Esophagus muscularis mucosa (tissue), 4 donors: ENCODE data around the gene ARHGAP30. TPM values are rescaled to one million over a fixed set of nuclear protein-coding genes. Genes with fewer than 3 reads are reported as not detected.

Experiments
- DNase-seq: peaks from one replicate; pipeline ENCODE4 v3.0.0-alpha.2; 2017; ENCODE audit errors: extremely low spot score
- H3K27ac ChIP-seq, 4 donors: fragments of 200-600 bp; sonication (generic); replicated peaks in 1 of 4; 1 replicate in 3 of 4; 2 replicates in 1 of 4; pipeline ENCODE4 v1.5.1; 2016 to 2019; ENCODE audit warnings: mild to moderate bottlenecking in 1 of 4
- H3K27me3 ChIP-seq, 4 donors: fragments of 200-600 bp; sonication (generic); one replicate each; pipeline versions ENCODE4 v1.5.1 to v1.6.0; 2016 to 2019
- H3K36me3 ChIP-seq, 4 donors: fragments of 200-600 bp; sonication (generic); one replicate each; pipeline ENCODE4 v1.5.1; 2016 to 2019
- H3K4me1 ChIP-seq, 4 donors: fragments of 200-600 bp; sonication (generic); one replicate each; pipeline ENCODE4 v1.5.1; 2016 to 2019
- H3K4me3 ChIP-seq, 4 donors: fragments of 200-600 bp; sonication (generic); 1 replicate in 2 of 4; 2 replicates in 2 of 4; pipeline ENCODE4 v1.5.1; 2016 to 2019; ENCODE audit warnings: mild to moderate bottlenecking in 4 of 4, moderate library complexity in 1 of 4
- H3K9me3 ChIP-seq, 4 donors: fragments of 200-600 bp; sonication (generic); 1 replicate in 3 of 4; 2 replicates in 1 of 4; pipeline ENCODE4 v1.5.1; 2016 to 2019
- EP300 ChIP-seq: sonication (generic); formaldehyde crosslinking; IDR thresholded peaks from one replicate; pipeline ENCODE4 v1.6.1; 2017; ENCODE audit warnings: antibody characterized with exemption
- POLR2A ChIP-seq: fragments of 450-650 bp; IDR thresholded peaks from one replicate; pipeline ENCODE4 v1.6.1; 2017; ENCODE audit warnings: antibody characterized with exemption, moderate library complexity, mild to moderate bottlenecking, low read depth
- POLR2AphosphoS5 ChIP-seq, 2 donors: sonication (generic); formaldehyde crosslinking; IDR thresholded peaks; one replicate each; pipeline ENCODE4 v1.6.1; 2017; ENCODE audit warnings: antibody characterized with exemption in 2 of 2
- WGBS: methylation state at CpG from one replicate; pipeline ENCODE4 v1.1.5; 2018; 5-methylcytosine and 5-hydroxymethylcytosine counted together
- intact Hi-C: fragments of 100-400 bp; cut with DNase I; formaldehyde crosslinking; loops from one replicate; pipeline ENCODE4 v1.15.1; 2023
- total RNA-seq, 4 donors: library from RNA; depleted of rRNA; stranded (reverse); fragments of >200 nt; gene quantifications; one replicate each; pipeline versions ENCODE4 v1.1.0 to v1.2.1, GENCODE V29; 2016
- TF ChIP-seq, protein P1 (sequence below), 3 experiments: fragments of 200-600 bp in 2 of 3; fragments of 450-650 bp in 1 of 3; sonication (generic) in 2 of 3; IDR thresholded peaks; one replicate each; pipeline ENCODE4 v1.5.1; 2017 to 2019; ENCODE audit warnings: antibody characterized with exemption in 3 of 3, mild to moderate bottlenecking in 2 of 3, moderate library complexity in 1 of 3

The ARHGAP30 gene
- total RNA-seq, 4 donors from 2014 or later, result 4.6 to 14.1 (median 6.9) TPM

DNA sequence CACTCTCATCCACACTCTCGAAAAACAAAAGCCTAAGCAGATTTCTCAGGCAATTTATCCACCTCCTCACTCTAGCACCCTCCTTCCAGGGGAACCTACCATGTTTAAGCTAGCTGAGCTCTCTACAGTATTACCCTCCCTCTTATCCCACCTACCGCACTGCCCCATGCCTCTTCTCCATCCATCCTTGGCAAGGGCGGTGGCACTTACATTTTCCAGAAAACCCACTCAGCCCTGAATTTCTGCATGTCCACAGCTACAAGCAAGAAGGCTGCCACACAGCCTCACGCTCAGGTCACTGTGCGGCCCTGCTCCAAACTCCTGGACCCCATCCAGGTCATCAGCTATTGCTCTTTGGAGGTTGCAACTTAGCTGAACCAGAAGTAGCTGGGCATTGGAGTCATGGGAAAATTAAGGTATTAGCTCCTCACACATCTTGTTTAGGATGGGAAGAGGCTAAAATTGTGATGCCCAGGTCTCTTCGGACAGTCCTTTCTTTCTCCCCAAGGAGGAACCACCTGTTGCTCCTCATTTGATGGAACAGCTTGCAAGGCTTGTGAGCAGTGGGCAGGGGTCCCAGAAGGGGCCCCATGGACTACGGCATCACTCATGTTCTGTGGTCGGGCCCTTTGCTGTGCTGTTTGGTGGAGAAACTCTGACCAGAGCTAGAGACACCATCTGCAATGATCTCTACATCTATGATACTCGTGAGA, 29.6 kb upstream of the ARHGAP30 start:
- H3K4me3 ChIP-seq, result peak overlapping the region; percentile 68 to 79 (median 78)
- 77% methylated on average over 9 of the region's 9 CpGs for WGBS

DNA sequence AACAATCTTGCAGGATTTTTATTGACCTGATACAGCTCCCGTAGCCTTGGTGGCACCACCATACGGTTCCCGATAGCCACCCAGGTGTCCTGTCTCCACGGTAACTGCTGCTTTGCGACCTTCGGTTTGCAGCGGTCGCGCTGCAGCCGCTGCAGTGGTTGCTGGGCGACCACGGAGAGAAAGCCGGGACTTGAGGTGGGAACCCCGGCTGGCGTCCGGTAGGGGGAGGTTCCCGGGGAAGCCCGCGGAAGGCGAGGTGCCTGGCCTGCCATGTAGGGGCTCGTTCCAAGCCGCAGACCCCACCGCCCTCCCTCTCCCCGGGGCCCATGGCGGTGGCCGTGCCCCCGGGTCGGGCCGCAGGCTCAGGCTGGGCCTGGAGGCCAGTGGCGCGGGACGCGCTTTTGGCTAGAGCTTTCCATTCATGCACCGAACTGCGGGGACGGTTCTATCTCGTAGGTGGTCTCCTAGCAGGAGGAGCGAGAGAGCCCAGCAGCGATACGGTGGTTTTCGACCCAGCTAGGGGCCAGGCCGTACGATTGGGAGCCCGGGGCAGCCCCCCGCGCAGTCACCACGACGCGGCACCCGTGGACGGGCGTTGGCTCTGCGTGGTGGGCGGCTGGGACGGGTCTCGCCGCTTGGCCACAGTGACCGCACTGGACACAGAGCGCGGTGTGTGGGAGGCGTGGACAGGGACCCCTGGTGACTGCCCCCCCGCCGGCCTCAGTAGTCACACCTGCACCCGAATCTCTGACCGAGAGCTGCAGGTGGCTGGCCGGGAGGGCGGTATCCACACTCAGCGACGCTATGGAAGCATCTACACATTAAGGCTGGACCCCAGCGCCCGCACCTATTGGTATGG, 28.7 kb upstream of the ARHGAP30 start, which contains the start of gene KLHDC9:
KLHDC9 (plus strand) TSS at position 152 of the 859 bp plus-strand sequence; CDS start at position 327, 175 bp downstream.
- peaks cover 18 to 29% (median 24%) of the 10 kb centered on the region in 4 donors for H3K4me1 ChIP-seq
- H3K36me3 ChIP-seq, result peaks cover 11 to 34% (median 22%) of the 10 kb centered on the region in 4 donors
- no peak for DNase-seq
- peak within 1 kb of the TSS; percentile 71 to 81 (median 78) for H3K27ac ChIP-seq
- H3K9me3 ChIP-seq, result no peaks in the 10 kb centered on the region
- WGBS, result 47% methylated on average over 2 of the region's 71 CpGs
- TF ChIP-seq, protein P1, sequence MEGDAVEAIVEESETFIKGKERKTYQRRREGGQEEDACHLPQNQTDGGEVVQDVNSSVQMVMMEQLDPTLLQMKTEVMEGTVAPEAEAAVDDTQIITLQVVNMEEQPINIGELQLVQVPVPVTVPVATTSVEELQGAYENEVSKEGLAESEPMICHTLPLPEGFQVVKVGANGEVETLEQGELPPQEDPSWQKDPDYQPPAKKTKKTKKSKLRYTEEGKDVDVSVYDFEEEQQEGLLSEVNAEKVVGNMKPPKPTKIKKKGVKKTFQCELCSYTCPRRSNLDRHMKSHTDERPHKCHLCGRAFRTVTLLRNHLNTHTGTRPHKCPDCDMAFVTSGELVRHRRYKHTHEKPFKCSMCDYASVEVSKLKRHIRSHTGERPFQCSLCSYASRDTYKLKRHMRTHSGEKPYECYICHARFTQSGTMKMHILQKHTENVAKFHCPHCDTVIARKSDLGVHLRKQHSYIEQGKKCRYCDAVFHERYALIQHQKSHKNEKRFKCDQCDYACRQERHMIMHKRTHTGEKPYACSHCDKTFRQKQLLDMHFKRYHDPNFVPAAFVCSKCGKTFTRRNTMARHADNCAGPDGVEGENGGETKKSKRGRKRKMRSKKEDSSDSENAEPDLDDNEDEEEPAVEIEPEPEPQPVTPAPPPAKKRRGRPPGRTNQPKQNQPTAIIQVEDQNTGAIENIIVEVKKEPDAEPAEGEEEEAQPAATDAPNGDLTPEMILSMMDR (IDR thresholded peaks at IDR 0.05), result peak in 1 of 3 experiments; percentile 19
- TF ChIP-seq EP300, result no peak
- no peak for TF ChIP-seq POLR2A
- peak; percentile 41 to 71 for TF ChIP-seq POLR2AphosphoS5 (IDR thresholded peaks at IDR 0.05)
- intact Hi-C loops, result loop anchor here (5.0 kb wide), 3 partner anchors 51 to 371 kb away; partner anchors contain the start of gene USF1
- H3K4me3 ChIP-seq, result peak within 1 kb of the TSS; percentile 68 to 79 (median 78)
- H3K27me3 ChIP-seq, result peaks cover 0 to 3% (median 0%) of the 10 kb centered on the region in 4 donors

More for the DNA sequence above, 29.6 kb upstream of the ARHGAP30 start:
- Histone ChIP-seq H3K27me3 (peaks cover 0 to 3% (median 0%) of the 10 kb centered on the region in 4 donors), H3K36me3 (peaks cover 11 to 37% (median 22%) of the 10 kb centered on the region in 4 donors), H3K9me3 (no peaks in the 10 kb centered on the region), H3K27ac (peak overlapping the region; percentile 71 to 81 (median 78)), H3K4me1 (peaks cover 18 to 29% (median 24%) of the 10 kb centered on the region in 4 donors)
- DNase-seq, result no peak
- TF ChIP-seq POLR2A (no peak), POLR2AphosphoS5 (IDR thresholded peaks at IDR 0.05) (no peak), EP300 (no peak)
- TF ChIP-seq, protein P1 (IDR thresholded peaks at IDR 0.05), result no peak
- intact Hi-C loops, result loop anchor here (5.0 kb wide), 3 partner anchors 52 to 372 kb away; partner anchors contain the start of gene USF1

DNA sequence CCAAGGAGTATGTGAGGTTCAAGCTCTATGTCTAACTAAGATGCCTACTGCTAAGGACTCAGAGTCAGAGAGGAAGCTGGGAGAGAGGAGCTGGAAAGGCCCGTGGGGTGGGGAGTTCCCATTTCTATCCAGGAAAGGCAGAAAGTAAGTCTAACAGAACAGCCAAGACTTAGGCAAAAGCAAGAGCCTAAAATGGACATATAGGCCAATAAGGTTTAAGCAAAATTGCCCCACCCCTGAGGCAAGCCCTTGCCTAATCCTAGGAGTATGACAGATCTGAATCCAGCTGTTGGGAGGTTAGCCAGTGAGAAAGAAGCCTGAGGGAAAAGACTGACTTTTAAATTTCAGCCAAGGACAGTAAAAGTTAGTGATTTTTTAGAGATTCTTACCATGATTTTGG, 26.8 kb upstream of the ARHGAP30 start:
- H3K9me3 ChIP-seq, result no peaks in the 10 kb centered on the region
- H3K27me3 ChIP-seq, result peaks cover 0 to 3% (median 0%) of the 10 kb centered on the region in 4 donors
- TF ChIP-seq, protein P1 (IDR thresholded peaks at IDR 0.05), result no peak
- TF ChIP-seq POLR2A, result no peak
- no peak overlapping the region for H3K4me3 ChIP-seq
- no peak for DNase-seq
- H3K27ac ChIP-seq, result peak overlapping the region; percentile 9 to 71 (median 58)
- intact Hi-C loops, result loop anchor here (5.0 kb wide), 3 partner anchors 49 to 369 kb away; partner anchors contain the start of gene USF1
- H3K4me1 ChIP-seq, result peaks cover 18 to 29% (median 24%) of the 10 kb centered on the region in 4 donors
- H3K36me3 ChIP-seq, result peaks cover 2 to 23% (median 12%) of the 10 kb centered on the region in 4 donors
- WGBS, result 63% methylated on average over 1 of the region's 1 CpG

DNA sequence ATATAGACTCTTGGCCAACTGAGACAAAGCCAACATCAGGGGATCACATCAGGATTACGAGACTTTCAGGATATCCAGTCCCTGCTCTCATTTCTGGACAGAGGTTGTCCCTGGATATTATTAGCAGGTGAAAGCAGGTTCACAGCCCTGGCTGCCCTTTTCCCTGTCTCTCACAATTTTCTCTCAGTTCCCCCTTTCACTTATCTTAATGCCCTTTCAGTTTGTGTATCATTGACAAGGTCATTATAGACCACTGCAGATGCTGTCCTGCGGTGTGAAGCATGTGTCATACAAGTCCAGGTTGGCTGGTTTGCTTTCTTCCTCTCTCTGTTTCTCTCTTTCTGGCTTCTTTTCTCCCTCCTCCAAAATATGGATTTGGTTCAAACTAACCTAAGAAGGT, 26.3 kb upstream of the ARHGAP30 start:
- no peak for DNase-seq
- H3K4me1 ChIP-seq, result peaks cover 18 to 29% (median 24%) of the 10 kb centered on the region in 4 donors
- H3K27me3 ChIP-seq, result peaks cover 0 to 3% (median 0%) of the 10 kb centered on the region in 4 donors
- no peak for TF ChIP-seq EP300
- no peak for TF ChIP-seq POLR2AphosphoS5 (IDR thresholded peaks at IDR 0.05)
- TF ChIP-seq POLR2A, result no peak
- TF ChIP-seq, protein P1 (IDR thresholded peaks at IDR 0.05), result no peak
- H3K27ac ChIP-seq, result peak overlapping the region in 2 of 4 donors; percentile 9 to 54
- no peak overlapping the region for H3K4me3 ChIP-seq
- peaks cover 0 to 18% (median 7%) of the 10 kb centered on the region in 4 donors for H3K36me3 ChIP-seq
- WGBS, result 87% methylated on average over 2 of the region's 2 CpGs
- intact Hi-C loops, result loop anchor here (5.0 kb wide), 3 partner anchors 49 to 369 kb away; partner anchors contain the start of gene USF1
- no peaks in the 10 kb centered on the region for H3K9me3 ChIP-seq
